OCI-LY3 (cell line): ENCODE results near the gene PHF20.

ENCODE experiments used
- EZH2phosphoT487 ChIP-seq: fragments of 200-600 bp; shearing (Covaris generic); IDR thresholded peaks from 2 replicates; pipeline ENCODE4 v1.6.1; 2018; ENCODE audit warnings: antibody characterized with exemption, mixed run types, low read depth
- TF ChIP-seq, protein P1 (sequence below): fragments of 200-600, 300-600 bp; sonication (generic); IDR thresholded peaks from 2 replicates; pipeline ENCODE4 v1.5.1; 2014; ENCODE audit warnings: antibody characterized with exemption, low read length, low read depth

- TF ChIP-seq, protein P1, sequence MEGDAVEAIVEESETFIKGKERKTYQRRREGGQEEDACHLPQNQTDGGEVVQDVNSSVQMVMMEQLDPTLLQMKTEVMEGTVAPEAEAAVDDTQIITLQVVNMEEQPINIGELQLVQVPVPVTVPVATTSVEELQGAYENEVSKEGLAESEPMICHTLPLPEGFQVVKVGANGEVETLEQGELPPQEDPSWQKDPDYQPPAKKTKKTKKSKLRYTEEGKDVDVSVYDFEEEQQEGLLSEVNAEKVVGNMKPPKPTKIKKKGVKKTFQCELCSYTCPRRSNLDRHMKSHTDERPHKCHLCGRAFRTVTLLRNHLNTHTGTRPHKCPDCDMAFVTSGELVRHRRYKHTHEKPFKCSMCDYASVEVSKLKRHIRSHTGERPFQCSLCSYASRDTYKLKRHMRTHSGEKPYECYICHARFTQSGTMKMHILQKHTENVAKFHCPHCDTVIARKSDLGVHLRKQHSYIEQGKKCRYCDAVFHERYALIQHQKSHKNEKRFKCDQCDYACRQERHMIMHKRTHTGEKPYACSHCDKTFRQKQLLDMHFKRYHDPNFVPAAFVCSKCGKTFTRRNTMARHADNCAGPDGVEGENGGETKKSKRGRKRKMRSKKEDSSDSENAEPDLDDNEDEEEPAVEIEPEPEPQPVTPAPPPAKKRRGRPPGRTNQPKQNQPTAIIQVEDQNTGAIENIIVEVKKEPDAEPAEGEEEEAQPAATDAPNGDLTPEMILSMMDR = no peak
- TF ChIP-seq EZH2phosphoT487 = no peak
Observed at GRCh38 chr20:35978041-35978513, 206.3 kb downstream of the PHF20 start.
